Kidney epithelial cell (primary cell): ENCODE measurements around the gene CEP112. TPM values are rescaled to one million over a fixed set of nuclear protein-coding genes. Genes with fewer than 3 reads are reported as not detected.

Source experiments
- DNase-seq: peaks from one replicate; pipeline ENCODE4 v3.0.0-alpha.2; 2010; ENCODE audit warnings: low read depth
- H3K27me3 ChIP-seq: 2 replicates; pipeline ENCODE4 v1.6.0; 2011; ENCODE audit warnings: low read length; ENCODE audit not compliant: control insufficient read depth, insufficient read depth
- H3K36me3 ChIP-seq: 2 replicates; pipeline ENCODE4 v1.5.1; 2011; ENCODE audit warnings: low read length; ENCODE audit not compliant: control insufficient read depth, insufficient read depth
- H3K4me3 ChIP-seq: 2 replicates; pipeline ENCODE4 v1.5.1; 2011; ENCODE audit warnings: low read depth, mild to moderate bottlenecking, control low read depth, low read length
- total RNA-seq: library from RNA; depleted of rRNA; stranded (reverse); fragments of >200 nt; gene quantifications from 2 replicates; pipeline ENCODE4 v1.2.3, GENCODE V29; 2015
- TF ChIP-seq, protein P1 (sequence below): IDR thresholded peaks from 2 replicates; pipeline ENCODE4 v1.5.1; 2011; ENCODE audit warnings: mild to moderate bottlenecking, moderate library complexity, low read length, control low read depth, inconsistent platforms; ENCODE audit not compliant: insufficient read depth, poor library complexity, severe bottlenecking

The CEP112 gene
- total RNA-seq, 1 donor from 2014 or later: 6.5 TPM

DNA sequence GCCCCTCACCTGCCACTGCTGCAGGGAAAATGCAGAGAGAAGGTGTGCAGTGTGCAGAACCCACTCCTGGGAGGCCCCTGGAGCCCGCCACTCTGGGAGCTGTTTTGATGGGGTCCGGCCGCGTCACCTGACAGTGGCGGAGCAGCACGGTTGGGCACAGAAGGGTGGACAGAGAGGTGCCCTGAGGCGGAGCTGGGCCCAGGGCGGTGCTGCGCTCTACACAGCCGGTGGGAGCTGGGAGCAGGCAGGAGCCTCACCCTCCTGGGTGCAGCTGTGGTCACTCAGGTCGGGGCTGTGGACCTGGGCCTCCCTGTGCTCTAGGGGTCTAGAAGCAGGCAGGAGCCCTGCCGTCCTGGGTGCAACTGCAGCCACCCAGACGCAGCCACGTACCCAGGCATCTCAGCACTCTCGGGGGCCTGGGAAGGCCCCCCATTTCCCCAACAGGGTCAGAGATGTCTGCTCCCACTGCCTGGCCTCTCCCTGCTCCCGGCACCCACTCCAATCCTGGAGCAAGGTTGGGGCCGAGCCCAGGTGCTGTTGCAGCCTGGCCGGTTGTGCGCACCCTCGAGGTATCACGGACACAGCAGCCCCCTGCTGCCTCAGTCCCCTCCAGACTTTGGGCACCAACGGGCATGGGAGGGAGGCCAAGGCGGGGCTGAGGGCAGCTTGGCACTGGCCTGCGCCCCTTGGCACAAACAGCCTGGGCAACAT, 326.1 kb downstream of the CEP112 start:
- TF ChIP-seq, protein P1, sequence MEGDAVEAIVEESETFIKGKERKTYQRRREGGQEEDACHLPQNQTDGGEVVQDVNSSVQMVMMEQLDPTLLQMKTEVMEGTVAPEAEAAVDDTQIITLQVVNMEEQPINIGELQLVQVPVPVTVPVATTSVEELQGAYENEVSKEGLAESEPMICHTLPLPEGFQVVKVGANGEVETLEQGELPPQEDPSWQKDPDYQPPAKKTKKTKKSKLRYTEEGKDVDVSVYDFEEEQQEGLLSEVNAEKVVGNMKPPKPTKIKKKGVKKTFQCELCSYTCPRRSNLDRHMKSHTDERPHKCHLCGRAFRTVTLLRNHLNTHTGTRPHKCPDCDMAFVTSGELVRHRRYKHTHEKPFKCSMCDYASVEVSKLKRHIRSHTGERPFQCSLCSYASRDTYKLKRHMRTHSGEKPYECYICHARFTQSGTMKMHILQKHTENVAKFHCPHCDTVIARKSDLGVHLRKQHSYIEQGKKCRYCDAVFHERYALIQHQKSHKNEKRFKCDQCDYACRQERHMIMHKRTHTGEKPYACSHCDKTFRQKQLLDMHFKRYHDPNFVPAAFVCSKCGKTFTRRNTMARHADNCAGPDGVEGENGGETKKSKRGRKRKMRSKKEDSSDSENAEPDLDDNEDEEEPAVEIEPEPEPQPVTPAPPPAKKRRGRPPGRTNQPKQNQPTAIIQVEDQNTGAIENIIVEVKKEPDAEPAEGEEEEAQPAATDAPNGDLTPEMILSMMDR: no peak

DNA sequence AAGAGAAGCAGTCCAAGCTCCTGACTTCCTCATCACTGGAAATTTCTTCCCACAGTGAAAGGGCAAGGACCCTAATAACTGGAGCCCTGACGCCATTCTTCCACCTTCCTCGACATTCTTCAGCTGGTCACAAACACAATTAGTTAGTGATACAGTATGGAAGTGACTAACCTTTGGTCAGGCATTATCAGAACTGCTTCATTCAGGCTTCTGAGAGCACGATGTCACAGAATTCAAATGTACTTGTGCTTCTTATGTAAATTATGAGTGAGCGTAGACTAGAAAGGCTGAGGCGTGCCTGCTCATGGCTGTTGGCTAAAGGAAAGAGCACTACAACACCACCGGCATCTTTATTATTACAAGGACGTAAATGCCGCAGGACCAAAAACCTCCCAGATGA, 327.5 kb downstream of the CEP112 start:
- H3K27me3 ChIP-seq: no peaks in the 10 kb centered on the region
- TF ChIP-seq, protein P1: no peak
- H3K4me3 ChIP-seq: no peak overlapping the region
- no peaks in the 10 kb centered on the region for H3K36me3 ChIP-seq
- no peak for DNase-seq

More for the DNA sequence above, 326.1 kb downstream of the CEP112 start:
- H3K4me3 ChIP-seq: no peak overlapping the region
- no peak for DNase-seq
- no peaks in the 10 kb centered on the region for H3K27me3 ChIP-seq
- no peaks in the 10 kb centered on the region for H3K36me3 ChIP-seq

DNA sequence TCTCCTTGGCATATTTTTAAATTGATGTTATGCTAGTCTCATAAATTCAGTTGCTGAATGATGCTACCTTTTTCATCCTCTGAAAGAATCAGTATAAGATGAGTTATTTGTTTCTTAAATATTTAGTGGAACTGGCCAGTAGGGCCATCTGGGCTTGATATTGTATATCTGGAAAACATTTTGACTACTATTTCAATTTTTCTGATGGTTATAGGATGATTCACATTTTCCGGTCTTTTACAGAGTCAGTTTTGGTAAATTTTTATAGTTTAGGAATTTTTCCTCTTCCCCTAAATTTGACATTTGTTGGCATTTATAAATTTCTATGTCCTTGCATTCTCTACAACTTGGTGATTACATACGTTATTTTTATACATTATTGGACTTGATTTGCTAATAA, 334.2 kb downstream of the CEP112 start:
- TF ChIP-seq, protein P1: no peak
- Histone ChIP-seq H3K27me3 (no peaks in the 10 kb centered on the region), H3K4me3 (no peak overlapping the region), H3K36me3 (no peaks in the 10 kb centered on the region)
- no peak for DNase-seq

DNA sequence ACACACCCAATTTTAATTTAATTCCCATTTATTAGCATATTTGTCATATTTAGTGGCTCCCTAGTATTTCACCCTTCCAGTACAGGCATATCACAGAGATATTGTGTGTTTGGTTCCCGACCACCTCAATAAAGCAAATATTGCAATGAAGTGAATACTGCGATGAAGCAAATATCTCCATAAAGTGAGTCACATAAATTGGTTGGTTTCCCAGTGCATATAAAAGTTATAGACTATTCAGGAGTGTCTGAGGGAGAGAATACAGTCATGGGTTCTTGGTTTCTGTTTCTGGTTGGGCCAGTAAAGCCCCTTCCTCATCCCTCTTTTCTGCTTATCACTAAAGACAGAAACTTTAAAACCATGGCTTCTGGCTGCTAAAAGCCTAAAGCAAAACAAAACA, 335.1 kb downstream of the CEP112 start:
- H3K36me3 ChIP-seq: no peaks in the 10 kb centered on the region
- no peak for DNase-seq
- no peaks in the 10 kb centered on the region for H3K27me3 ChIP-seq
- no peak overlapping the region for H3K4me3 ChIP-seq
- TF ChIP-seq, protein P1: no peak

DNA sequence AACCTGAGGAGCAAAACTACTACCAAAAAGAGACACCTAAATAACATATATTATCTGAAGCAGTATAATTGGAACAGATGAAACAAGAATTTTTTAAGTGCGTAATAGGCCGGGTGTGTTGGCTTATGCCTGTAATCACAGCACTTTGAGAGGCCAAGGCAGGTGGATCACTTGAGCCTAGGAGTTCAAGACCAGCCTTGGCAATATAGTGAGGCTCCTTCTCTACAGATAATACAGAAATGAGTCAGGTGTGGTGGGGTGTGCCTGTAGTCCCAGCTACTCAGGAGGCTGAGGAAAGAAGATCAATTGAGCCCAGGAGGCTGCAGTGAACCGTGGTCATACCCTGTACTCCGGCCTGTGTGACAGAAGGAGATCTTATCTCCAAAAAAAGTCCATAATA, 336.3 kb downstream of the CEP112 start:
- no peak for DNase-seq

DNA sequence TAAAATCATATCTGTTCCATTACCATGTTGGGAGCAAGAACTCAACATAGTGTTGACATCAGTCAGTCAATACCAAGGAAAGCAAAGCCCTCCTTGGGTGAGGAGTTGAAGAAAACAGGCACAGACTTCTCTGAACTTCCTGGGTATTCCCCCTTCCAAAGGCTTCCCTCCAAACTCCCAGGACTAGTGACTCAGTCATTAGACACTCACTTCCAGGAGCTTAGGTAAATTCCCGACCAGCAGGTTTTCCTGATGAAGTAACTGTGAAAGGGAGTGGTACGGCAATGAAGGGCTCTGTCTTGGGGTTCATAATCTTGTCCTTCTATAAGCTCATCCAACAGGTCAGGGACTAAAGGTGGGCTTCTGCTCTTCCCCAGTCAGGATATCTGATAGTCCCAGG, 336.7 kb downstream of the CEP112 start:
- H3K27me3 ChIP-seq: no peaks in the 10 kb centered on the region
- no peak overlapping the region for H3K4me3 ChIP-seq
- TF ChIP-seq, protein P1: no peak
- H3K36me3 ChIP-seq: no peaks in the 10 kb centered on the region
- peak; percentile 73 for DNase-seq

More for the DNA sequence above, 336.3 kb downstream of the CEP112 start:
- H3K4me3 ChIP-seq: no peak overlapping the region
- no peaks in the 10 kb centered on the region for H3K27me3 ChIP-seq
- TF ChIP-seq, protein P1: no peak
- H3K36me3 ChIP-seq: no peaks in the 10 kb centered on the region
